ENCODE measurements around the gene CLDN4. TPM values are rescaled to one million over a fixed set of nuclear protein-coding genes. Genes with fewer than 3 reads are reported as not detected.

CLDN4 gene
- total RNA-seq, 2 donors from 2014 or later, result 162 to 216 TPM

DNA sequence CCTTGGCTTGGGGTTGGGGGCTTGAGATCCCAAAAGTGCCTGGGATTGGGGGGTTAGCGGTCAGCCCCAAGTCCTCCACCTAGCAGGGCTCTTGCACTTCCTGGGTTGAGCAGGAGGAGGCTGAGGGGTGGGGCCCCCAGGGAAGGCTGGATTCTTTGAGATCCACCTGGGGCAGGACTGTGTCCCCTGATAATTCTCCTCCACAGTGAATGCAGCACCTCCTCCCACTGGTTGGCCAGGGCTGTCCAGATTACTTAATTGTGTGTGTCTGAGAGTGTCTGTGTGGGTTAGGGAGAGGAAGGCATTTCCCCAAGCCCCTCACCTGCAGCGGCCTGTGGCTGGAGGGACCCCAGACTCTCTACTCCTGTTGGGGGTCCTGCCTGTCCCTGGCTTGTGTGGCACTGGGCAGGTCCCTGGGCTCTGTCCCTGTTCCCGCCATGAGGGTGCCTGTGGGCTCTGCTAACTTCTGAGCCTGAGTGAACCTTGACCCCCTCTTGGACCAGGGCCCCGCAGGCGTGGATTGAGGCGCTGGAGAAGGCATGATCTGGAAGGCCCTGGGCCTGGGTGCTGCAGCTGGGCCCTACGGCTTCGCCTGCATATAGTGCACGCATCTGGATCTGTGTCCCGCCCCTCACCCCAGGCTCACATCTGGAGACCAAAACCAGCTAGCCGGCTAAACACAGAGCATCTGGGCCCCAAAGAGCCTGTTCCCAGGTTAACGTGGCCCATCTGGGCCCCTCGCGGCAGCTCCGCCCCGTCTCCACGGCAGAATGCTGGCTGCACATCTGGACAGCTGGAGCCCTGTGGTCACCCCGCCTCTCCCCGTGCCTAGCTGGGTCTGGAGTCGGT is 40.6 kb downstream of the CLDN4 start:
- no peak for DNase-seq (ENCODE audit: low spot score)
- TF ChIP-seq POLR2AphosphoS5 (IDR thresholded peaks at IDR 0.05) (no peak), POLR2A (IDR thresholded peaks at IDR 0.05) (no peak), CTCF (IDR thresholded peaks at IDR 0.05) (no peak)

DNA sequence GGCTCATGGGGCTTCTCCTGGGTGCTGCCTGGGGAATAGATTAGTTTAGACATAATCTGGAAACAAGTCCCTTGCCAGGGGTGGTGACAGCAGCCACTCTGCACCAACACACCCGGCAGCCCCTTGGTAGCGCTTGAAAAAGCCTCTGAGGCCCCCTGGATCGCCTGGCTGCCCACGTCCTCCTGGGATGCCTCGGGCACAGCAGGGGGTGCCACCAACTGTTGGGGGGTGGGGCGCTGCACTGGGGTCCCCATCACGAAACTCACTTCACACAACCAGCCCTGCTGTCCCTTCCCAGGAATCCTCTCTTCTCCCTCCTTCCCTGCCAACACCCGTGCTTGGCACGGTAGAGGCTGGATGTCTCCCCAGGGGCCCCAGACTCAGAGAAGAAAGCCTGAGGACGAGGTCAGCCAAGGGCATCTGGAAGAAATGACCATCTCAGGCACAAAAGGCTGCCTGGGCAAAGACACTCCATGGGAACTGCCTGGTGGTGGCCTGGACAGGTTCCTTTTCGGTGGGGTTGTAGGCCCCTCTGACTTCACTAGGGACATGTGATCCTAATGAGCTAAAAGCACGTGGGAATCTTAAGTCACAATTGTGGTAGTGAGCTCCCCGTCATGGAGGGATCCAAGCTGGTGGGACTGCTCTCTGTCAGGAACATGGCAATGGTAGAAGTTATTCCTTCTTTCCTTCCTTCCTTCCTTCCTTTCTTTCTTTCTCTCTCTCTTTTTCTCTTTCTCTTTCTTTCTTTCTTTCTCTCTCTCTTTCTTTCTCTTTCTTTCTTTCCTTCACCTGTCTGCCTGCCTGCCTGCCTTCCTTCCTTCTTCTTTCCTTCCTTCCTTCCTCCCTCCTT is 41.5 kb downstream of the CLDN4 start:
- H3K4me3 ChIP-seq, result no peak overlapping the region
- H3K27ac ChIP-seq, result no peak overlapping the region
- intact Hi-C loops (cut with DNase I), result no loop called here
- DNase-seq (ENCODE audit: low spot score), result no peak
- 74% methylated on average over 13 of the region's 13 CpGs for WGBS
- no peaks in the 10 kb centered on the region for H3K4me1 ChIP-seq (replicated peaks)
- no peak for TF ChIP-seq POLR2A (IDR thresholded peaks at IDR 0.05)
- no peak for TF ChIP-seq POLR2AphosphoS5 (IDR thresholded peaks at IDR 0.05)
- no peak for TF ChIP-seq CTCF (IDR thresholded peaks at IDR 0.05)
- no peaks in the 10 kb centered on the region for H3K27me3 ChIP-seq (replicated peaks; ENCODE audit: insufficient read depth)
- H3K36me3 ChIP-seq, result no peaks in the 10 kb centered on the region
- no peaks in the 10 kb centered on the region for H3K9me3 ChIP-seq

More for the DNA sequence above, 40.6 kb downstream of the CLDN4 start:
- Histone ChIP-seq H3K27me3 (replicated peaks; ENCODE audit: insufficient read depth) (no peaks in the 10 kb centered on the region), H3K36me3 (no peaks in the 10 kb centered on the region), H3K4me3 (no peak overlapping the region), H3K4me1 (replicated peaks) (no peaks in the 10 kb centered on the region), H3K9me3 (no peaks in the 10 kb centered on the region), H3K27ac (no peak overlapping the region)
- WGBS, result 79% methylated on average over 14 of the region's 20 CpGs
- intact Hi-C loops (cut with DNase I), result no loop called here

- Histone ChIP-seq H3K27ac (no peak overlapping the region), H3K27me3 (replicated peaks; ENCODE audit: insufficient read depth) (no peaks in the 10 kb centered on the region), H3K4me1 (replicated peaks) (no peaks in the 10 kb centered on the region), H3K36me3 (no peaks in the 10 kb centered on the region), H3K9me3 (no peaks in the 10 kb centered on the region), H3K4me3 (no peak overlapping the region)
- 95% methylated on average over 8 of the region's 8 CpGs for WGBS
- no peak for TF ChIP-seq CTCF (IDR thresholded peaks at IDR 0.05)
- no peak for TF ChIP-seq POLR2A (IDR thresholded peaks at IDR 0.05)
- no peak for TF ChIP-seq POLR2AphosphoS5 (IDR thresholded peaks at IDR 0.05)
- DNase-seq (ENCODE audit: low spot score), result no peak
- intact Hi-C loops (cut with DNase I), result no loop called here
Observed at GRCh38 chr7:73876361-73876760, 45.6 kb downstream of the CLDN4 start.

DNA sequence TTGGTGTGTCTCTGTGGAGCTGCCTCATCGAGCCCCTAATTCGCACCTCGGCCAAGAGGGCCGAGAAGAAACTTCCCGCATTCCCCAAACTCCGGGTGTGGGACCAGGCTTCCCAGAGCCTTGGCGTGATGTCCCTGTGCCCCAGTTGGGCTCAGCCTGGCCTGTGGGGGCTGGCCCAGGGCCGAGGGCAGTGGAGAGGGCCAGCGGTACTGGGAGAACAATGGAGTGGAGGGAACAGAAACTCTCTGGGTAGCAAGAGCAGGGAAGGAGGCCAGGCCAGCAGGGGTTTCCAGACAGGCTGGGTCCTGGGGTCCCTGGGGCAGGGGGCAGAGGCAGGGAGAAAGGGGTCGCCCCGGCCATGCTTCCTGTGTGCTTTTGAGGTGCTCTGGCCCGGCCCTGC is 46.2 kb downstream of the CLDN4 start:
- Histone ChIP-seq H3K4me1 (replicated peaks) (no peaks in the 10 kb centered on the region), H3K4me3 (no peak overlapping the region), H3K27ac (no peak overlapping the region), H3K9me3 (no peaks in the 10 kb centered on the region), H3K27me3 (replicated peaks; ENCODE audit: insufficient read depth) (no peaks in the 10 kb centered on the region), H3K36me3 (no peaks in the 10 kb centered on the region)
- DNase-seq (ENCODE audit: low spot score), result no peak
- WGBS, result 90% methylated on average over 12 of the region's 12 CpGs
- intact Hi-C loops (cut with DNase I), result no loop called here
- TF ChIP-seq POLR2AphosphoS5 (IDR thresholded peaks at IDR 0.05) (no peak), CTCF (IDR thresholded peaks at IDR 0.05) (no peak), POLR2A (IDR thresholded peaks at IDR 0.05) (no peak)
